Measurements from ENCODE around the gene IGF2BP2.

Gene IGF2BP2

DNA sequence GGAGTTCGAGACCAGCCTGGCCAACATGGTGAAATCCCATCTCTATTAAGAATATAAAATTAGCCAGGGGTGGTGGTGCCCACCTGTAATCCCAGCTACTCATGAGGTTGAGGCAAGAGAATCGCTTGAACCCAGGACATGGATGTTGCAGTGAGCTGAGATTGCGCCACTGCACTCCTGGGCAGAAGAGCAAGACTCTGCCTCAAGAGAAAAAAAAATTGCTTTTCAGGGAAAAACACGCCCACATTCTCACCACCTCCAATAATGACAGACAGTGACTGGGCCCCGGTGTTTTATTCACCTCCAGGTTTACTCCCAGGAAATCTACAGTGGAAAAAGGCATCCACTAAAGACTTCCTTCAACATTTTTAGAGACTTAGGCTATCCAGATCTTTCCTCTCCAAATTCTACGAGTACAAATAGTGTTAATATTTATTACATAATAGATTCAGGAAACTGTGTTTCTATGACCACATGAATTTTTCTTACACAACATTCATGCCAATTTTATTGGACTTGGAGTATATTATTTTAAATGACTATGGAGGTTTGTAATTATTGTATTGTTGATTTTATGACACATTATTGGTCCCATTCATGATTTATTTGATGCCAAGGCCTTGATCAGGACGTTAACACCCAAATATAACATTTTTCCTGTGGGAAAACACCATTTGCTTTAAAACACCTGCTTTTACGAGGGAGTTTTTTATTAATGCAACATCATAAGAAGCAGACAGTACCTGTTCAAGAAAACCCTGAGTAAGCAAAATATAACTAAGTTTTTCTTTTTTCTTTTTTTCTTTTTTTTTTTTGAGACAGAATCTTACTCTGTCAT lies 26.6 kb downstream of the IGF2BP2 start:
- DNase-seq (ENCODE audit: low read depth), result no peak
- no peak overlapping the region for H3K4me3 ChIP-seq (ENCODE audit: low read depth, low read length)
- TF ChIP-seq, protein P1, sequence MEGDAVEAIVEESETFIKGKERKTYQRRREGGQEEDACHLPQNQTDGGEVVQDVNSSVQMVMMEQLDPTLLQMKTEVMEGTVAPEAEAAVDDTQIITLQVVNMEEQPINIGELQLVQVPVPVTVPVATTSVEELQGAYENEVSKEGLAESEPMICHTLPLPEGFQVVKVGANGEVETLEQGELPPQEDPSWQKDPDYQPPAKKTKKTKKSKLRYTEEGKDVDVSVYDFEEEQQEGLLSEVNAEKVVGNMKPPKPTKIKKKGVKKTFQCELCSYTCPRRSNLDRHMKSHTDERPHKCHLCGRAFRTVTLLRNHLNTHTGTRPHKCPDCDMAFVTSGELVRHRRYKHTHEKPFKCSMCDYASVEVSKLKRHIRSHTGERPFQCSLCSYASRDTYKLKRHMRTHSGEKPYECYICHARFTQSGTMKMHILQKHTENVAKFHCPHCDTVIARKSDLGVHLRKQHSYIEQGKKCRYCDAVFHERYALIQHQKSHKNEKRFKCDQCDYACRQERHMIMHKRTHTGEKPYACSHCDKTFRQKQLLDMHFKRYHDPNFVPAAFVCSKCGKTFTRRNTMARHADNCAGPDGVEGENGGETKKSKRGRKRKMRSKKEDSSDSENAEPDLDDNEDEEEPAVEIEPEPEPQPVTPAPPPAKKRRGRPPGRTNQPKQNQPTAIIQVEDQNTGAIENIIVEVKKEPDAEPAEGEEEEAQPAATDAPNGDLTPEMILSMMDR (IDR thresholded peaks at IDR 0.05; ENCODE audit: insufficient read depth, low read depth, low read length, missing control alignments), result no peak

DNA sequence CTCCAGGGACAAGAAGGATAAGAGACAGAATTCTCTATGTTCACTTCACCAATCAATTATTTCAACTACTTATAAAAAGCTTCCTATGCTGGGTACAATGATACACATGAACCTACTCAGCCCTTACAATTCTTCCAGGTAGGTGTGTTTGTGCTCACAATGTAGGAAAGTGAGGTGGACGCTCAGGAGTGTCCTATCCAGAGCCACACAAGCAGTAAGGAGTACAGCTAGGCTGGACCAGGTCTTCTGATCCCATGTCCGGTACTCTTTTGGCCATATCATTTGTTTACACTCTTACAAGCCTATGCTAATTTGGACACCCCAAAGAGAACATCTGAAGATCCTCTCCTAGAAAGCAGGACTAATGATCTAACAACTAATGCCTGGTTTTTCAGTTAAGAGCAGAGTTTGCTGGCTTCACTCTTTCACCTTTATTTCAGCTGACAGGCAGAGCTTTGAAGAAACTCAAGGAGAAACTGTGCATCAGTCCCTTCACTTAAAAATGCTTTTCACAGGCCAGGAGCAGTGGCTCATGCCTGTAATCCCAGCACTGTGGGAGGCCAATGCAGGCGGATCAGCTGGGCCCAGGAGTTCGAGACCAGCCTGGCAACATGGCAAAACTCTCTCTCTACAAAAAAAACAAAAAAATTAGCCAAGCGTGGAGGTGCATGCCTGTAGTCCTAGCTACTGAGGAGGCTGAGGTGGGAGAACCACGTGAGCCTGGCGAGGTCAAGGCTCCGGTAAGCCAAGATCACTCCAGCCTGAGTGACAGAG lies 27.5 kb downstream of the IGF2BP2 start:
- no peak overlapping the region for H3K4me3 ChIP-seq (ENCODE audit: low read depth, low read length)
- no peak for DNase-seq (ENCODE audit: low read depth)
- TF ChIP-seq, protein P1 (IDR thresholded peaks at IDR 0.05; ENCODE audit: insufficient read depth, low read depth, low read length, missing control alignments), result no peak

DNA sequence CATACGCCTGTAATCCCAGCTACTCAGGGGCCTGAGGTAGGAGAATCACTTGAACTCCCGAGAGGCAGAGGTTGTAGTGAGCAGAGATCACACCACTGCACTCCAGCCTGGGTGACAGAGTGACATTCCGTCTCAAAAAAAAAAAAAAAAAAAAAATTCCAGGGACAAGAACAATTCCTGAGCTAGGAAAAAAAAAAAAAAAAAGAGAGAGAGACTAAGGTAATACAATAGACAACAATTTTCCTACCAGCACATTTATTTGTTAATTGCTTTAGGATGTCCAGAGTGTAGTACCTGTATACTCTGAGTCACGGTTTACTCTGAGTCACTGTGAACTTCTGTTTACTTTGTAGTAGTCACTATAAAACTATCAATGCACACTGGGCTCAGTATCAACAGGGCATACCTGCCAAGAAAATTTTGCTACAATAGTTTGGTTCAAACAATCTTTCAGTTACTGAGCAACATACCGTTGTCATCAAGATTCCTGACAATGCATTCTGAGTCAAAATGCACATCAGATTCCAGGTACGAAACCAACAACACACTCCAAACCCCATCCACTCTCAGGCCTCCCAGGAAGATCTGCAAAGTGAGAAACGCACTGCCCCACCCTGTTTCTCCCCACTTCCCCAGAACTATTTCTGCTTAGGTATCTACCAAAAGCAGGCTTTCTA lies 28.3 kb downstream of the IGF2BP2 start:
- DNase-seq (ENCODE audit: low read depth), result no peak
- TF ChIP-seq, protein P1 (IDR thresholded peaks at IDR 0.05; ENCODE audit: insufficient read depth, low read depth, low read length, missing control alignments), result no peak
- no peak overlapping the region for H3K4me3 ChIP-seq (ENCODE audit: low read depth, low read length)

DNA sequence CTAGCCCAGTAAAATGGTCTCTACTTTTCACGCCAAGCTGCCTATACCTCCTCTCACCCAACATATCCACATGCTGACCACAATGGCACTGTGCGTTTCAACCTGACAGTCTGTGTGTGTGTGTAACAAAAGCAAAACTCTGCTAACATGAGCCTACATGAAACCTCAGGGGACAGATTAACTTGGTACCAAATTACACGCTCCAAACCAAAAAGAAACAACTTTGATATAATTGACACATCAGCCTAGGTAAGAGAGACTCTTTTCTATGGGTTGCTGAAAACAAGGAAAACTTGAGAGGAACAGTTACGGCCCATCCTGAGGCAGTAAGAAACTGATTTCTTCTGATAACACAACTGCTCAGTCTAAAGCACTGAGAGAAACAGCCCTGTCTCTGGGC lies 31.5 kb downstream of the IGF2BP2 start:
- TF ChIP-seq, protein P1 (IDR thresholded peaks at IDR 0.05; ENCODE audit: insufficient read depth, low read depth, low read length, missing control alignments), result no peak
- no peak for DNase-seq (ENCODE audit: low read depth)
- no peak overlapping the region for H3K4me3 ChIP-seq (ENCODE audit: low read depth, low read length)

DNA sequence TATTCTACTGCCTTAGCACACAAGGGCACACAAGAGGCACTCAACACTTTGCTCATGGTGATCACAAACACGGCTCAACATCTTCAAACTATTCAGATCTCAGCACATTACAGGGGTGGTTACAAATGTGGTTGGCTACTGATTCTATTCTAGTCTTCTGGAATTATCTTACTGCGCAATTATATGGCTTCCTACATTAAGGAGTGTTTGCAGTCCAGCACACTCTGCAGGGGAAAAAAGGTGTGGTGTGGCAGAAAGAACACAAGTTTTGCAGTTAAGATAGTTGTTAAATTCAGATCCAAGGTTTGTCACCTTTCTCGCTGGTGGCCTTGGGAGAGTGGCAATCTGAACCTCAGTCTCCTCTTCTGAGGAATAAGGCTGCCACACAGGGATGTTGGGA lies 31.9 kb downstream of the IGF2BP2 start:
- no peak overlapping the region for H3K4me3 ChIP-seq (ENCODE audit: low read depth, low read length)
- TF ChIP-seq, protein P1 (IDR thresholded peaks at IDR 0.05; ENCODE audit: insufficient read depth, low read depth, low read length, missing control alignments), result no peak
- no peak for DNase-seq (ENCODE audit: low read depth)

DNA sequence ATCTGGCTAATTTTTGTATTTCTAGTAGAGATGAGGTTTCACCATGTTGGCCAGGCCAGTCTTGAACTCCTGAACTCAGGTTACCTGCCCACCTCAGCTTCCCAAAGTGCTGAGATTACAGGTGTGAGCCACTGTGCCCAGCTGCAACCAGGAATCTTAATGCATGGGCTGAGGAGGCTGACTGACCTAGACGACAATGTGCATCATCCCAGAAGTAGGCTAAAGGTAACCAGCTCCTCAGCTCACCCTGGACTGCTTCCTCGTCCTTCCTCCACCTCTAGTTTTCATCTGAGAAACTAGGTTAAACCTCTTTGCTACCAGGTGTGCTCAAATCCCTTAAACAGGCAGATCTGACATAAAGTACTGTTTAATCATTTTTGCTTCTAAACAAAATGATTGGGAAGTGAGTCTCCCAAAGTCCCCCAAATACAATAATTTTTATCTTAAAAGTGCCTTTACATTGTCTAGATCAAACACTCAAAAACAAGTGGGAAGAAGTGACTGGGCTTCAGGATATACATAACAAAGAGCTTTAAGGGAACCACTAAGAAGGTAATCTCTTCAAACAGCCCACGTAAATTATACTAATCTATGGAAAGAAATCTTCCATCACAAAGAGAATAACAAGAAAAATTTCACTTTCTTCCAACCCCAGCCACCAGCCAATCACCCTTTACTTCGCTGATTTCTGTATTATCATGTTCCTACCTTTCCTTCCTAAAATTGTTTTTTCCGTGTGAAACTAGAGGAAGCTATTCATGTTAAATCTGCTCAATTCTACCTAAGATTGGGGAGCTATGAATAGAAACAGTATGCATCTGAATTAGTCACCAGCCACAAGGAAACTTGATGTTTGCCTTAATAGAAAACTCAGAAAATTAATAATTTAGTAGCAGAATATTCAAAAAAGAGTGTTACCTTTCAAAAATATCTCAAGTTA lies 34.7 kb downstream of the IGF2BP2 start:
- H3K4me3 ChIP-seq (ENCODE audit: low read depth, low read length), result no peak overlapping the region
- TF ChIP-seq, protein P1 (IDR thresholded peaks at IDR 0.05; ENCODE audit: insufficient read depth, low read depth, low read length, missing control alignments), result no peak
- no peak for DNase-seq (ENCODE audit: low read depth)
